Large intestine (tissue), 12 donors: ENCODE measurements around the gene NHLRC1. TPM values are rescaled to one million over a fixed set of nuclear protein-coding genes. Genes with fewer than 3 reads are reported as not detected.
A peak's percentile ranks its signal among the peaks of the same experiment; 100 is the strongest.

Experiments
- DNase-seq, 2 donors: peaks; one replicate each; pipeline versions ENCODE4 v3.0.0 to v3.0.0-alpha.2; 2013
- H3K27ac ChIP-seq: one replicate; pipeline ENCODE4 v1.5.1; 2013; ENCODE audit warnings: low read length
- H3K27me3 ChIP-seq: 2 replicates; pipeline ENCODE4 v1.6.1; 2013; ENCODE audit warnings: low read length; ENCODE audit not compliant: control insufficient read depth, insufficient read depth
- H3K36me3 ChIP-seq: 2 replicates; pipeline ENCODE4 v1.6.1; 2013; ENCODE audit warnings: low read length; ENCODE audit not compliant: control insufficient read depth, insufficient read depth
- H3K4me1 ChIP-seq: one replicate; pipeline ENCODE4 v1.6.1; 2013; ENCODE audit warnings: low read length; ENCODE audit not compliant: control insufficient read depth, insufficient read depth
- H3K4me3 ChIP-seq: one replicate; pipeline ENCODE4 v1.5.1; 2013; ENCODE audit warnings: low read length
- H3K9me3 ChIP-seq: one replicate; pipeline ENCODE4 v1.6.1; 2013; ENCODE audit warnings: mild to moderate bottlenecking, low read depth, low read length, moderate library complexity; ENCODE audit not compliant: control insufficient read depth
- WGBS: methylation state at CpG from one replicate; pipeline ENCODE4 v1.1.5; 2013; ENCODE audit warnings: low lambda C conversion rate; ENCODE audit not compliant: insufficient coverage; 5-methylcytosine and 5-hydroxymethylcytosine counted together
- long read RNA-seq, 11 donors: transcript quantifications; one replicate each; lab custom pipeline, GENCODE V29; 2026
- polyA plus RNA-seq: library from polyadenylated mRNA; unstranded; fragments of 120-200 nt; gene quantifications from one replicate; pipeline ENCODE4 v1.2.1, GENCODE V29; 2013

Gene NHLRC1
- polyA plus RNA-seq = 2.6 TPM
- long read RNA-seq, donor 1 = 0 reads
- long read RNA-seq, donor 2, transcript NHLRC1-201 (1 exons, 2,248 nt) = major isoform, 5 of 5 reads
- long read RNA-seq, donor 2, partial matches to known transcripts = 0 of 5 reads
- long read RNA-seq, donor 2, other reads (novel, unspliced or antisense) = 0 of 5 reads
- long read RNA-seq, donor 3, transcript NHLRC1-201 (1 exons, 2,248 nt) = major isoform, 5 of 5 reads
- long read RNA-seq, donor 3, partial matches to known transcripts = 0 of 5 reads
- long read RNA-seq, donor 3, other reads (novel, unspliced or antisense) = 0 of 5 reads
- long read RNA-seq, donor 4 = 0 reads
- long read RNA-seq, donor 5, partial matches to known transcripts = 0 of 4 reads
- long read RNA-seq, donor 5, other reads (novel, unspliced or antisense) = 0 of 4 reads
- long read RNA-seq, donor 6, partial matches to known transcripts = 0 of 3 reads
- long read RNA-seq, donor 6, other reads (novel, unspliced or antisense) = 0 of 3 reads
- long read RNA-seq, donor 7, partial matches to known transcripts = 0 of 3 reads
- long read RNA-seq, donor 7, other reads (novel, unspliced or antisense) = 0 of 3 reads
- long read RNA-seq, donor 8, partial matches to known transcripts = 0 of 4 reads
- long read RNA-seq, donor 8, other reads (novel, unspliced or antisense) = 0 of 4 reads
- long read RNA-seq, donor 9, transcript NHLRC1-201 (1 exons, 2,248 nt) = major isoform, 6 of 6 reads
- long read RNA-seq, donor 9, partial matches to known transcripts = 0 of 6 reads
- long read RNA-seq, donor 9, other reads (novel, unspliced or antisense) = 0 of 6 reads
- long read RNA-seq, donor 10, transcript NHLRC1-201 (1 exons, 2,248 nt) = major isoform, 5 of 5 reads
- long read RNA-seq, donor 10, partial matches to known transcripts = 0 of 5 reads
- long read RNA-seq, donor 10, other reads (novel, unspliced or antisense) = 0 of 5 reads
- long read RNA-seq, donor 11, partial matches to known transcripts = 0 of 2 reads
- long read RNA-seq, donor 11, other reads (novel, unspliced or antisense) = 0 of 2 reads

DNA sequence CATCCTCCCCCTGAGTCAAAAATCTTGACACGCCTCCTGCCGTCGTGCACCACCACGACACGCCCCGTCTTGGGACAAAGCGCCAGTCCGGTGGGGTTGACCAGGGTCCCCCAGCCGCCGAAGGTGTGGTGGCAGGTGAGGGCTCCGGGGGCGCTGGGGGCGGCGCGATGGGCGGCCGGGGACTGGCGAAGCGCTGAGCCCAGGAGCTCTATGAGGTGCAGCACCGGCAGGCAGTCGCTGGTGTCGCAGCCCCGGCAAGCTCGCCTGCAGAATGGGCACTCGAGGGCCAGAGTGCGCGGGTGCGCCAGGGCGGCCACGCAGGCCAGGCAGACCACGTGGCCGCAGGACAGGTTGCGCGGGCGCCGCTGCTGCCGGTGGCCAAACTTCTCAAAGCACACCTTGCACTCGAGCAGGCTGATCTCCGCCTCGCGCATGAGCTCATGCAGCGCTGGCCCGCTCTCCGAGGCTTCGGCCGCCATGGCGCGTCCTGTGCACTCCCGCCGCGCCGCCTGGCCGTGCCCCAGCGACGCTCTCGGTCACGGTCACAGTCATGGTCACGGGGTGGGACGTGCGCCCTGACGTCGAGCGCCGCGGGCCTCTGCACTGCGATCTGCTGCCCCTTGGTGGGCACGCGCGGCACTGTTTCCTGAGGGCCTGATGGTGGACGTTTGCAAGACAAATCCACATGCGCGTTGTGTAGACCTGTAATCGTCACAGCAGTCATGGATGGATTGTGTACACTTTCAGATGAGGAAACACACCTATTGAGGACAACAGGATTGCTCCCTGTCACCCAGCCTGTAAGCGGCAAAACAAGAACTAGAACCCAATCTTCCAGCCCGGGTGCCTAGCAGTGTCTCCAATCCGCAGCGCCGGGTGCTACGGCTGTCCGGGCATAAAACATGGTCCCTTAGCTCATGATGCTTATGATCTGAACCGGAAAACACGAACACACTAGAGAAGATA is at the start of gene NHLRC1:
Gene NHLRC1 (minus strand): TSS at position 550 of the 966 bp plus-strand sequence. CDS start 71 bp downstream, at position 479.
- Histone ChIP-seq H3K9me3 (peaks cover 6% of the 10 kb centered on the region), H3K27ac (no peak within 1 kb of the TSS), H3K36me3 (no peaks in the 10 kb centered on the region), H3K4me1 (peaks cover 22% of the 10 kb centered on the region), H3K27me3 (no peaks in the 10 kb centered on the region), H3K4me3 (peak within 1 kb of the TSS; percentile 45)
- peak; percentile 90 to 93 for DNase-seq
- no CpG with 5 or more reads among the region's 82 CpGs for WGBS

- DNase-seq = no peak
- Histone ChIP-seq H3K27ac (no peak overlapping the region), H3K27me3 (no peaks in the 10 kb centered on the region), H3K9me3 (no peaks in the 10 kb centered on the region), H3K4me1 (no peaks in the 10 kb centered on the region), H3K36me3 (peaks cover 21% of the 10 kb centered on the region), H3K4me3 (no peak overlapping the region)
- WGBS = 94% methylated on average over 5 of the region's 7 CpGs
Measured at GRCh38 chr6:18171871-18172270, 49.4 kb upstream of the NHLRC1 start.

GRCh38 chr6:18168264-18168663 is 45.8 kb upstream of the NHLRC1 start:
- 83% methylated on average over 1 of the region's 3 CpGs for WGBS
- Histone ChIP-seq H3K4me1 (no peaks in the 10 kb centered on the region), H3K36me3 (peaks cover 26% of the 10 kb centered on the region), H3K27ac (no peak overlapping the region), H3K9me3 (no peaks in the 10 kb centered on the region), H3K27me3 (no peaks in the 10 kb centered on the region), H3K4me3 (no peak overlapping the region)
- no peak for DNase-seq

- H3K27me3 ChIP-seq = no peaks in the 10 kb centered on the region
- no peak overlapping the region for H3K4me3 ChIP-seq
- peaks cover 33% of the 10 kb centered on the region for H3K36me3 ChIP-seq
- H3K27ac ChIP-seq = no peak overlapping the region
- no CpG with 5 or more reads among the region's 2 CpGs for WGBS
- no peaks in the 10 kb centered on the region for H3K9me3 ChIP-seq
- no peaks in the 10 kb centered on the region for H3K4me1 ChIP-seq
- DNase-seq = no peak
Measured at GRCh38 chr6:18166312-18167036, 44.0 kb upstream of the NHLRC1 start.

DNA sequence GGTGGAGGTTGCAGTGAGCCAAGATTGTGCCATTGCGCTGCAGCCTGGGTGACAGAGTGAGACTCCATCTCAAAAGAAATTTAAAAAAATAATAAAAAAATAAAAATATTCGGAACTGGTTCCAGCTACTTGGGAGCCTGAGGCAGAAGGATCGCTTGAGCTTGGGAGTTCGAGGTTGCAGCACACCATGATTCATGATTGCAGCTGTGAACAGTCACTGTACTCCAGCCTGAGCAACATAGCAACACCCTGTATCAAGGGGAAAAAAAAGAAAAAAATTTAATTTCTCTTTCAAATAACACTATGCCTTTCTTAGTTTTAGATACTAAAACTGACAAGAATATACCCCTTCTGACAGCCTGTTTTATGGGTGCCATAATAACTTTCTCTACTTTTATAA is 43.3 kb upstream of the NHLRC1 start:
- no peaks in the 10 kb centered on the region for H3K4me1 ChIP-seq
- no peak overlapping the region for H3K27ac ChIP-seq
- no peaks in the 10 kb centered on the region for H3K27me3 ChIP-seq
- H3K9me3 ChIP-seq = no peaks in the 10 kb centered on the region
- H3K36me3 ChIP-seq = peaks cover 39% of the 10 kb centered on the region
- WGBS = 100% methylated on average over 2 of the region's 4 CpGs
- no peak overlapping the region for H3K4me3 ChIP-seq
- no peak for DNase-seq

DNA sequence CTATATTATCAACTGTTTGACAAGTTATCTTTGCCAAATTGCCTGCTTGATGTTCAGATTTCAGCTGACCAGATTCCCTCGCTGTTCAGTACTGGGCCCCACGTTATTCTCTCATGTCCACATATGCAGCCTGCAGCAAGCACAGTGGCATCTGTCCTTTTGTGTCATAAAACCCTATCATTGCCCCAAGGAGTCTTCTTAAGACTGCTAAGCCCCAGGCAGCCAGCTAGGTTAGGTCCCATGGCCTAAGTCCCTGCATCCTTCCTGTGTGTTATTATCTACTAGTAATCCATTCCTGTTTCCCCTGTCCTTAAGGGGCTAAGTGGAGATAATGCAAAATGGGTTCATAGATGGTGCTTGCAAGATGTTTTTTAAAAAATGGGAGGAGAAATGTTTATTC is 39.9 kb upstream of the NHLRC1 start:
- Histone ChIP-seq H3K9me3 (no peaks in the 10 kb centered on the region), H3K27me3 (no peaks in the 10 kb centered on the region), H3K4me1 (no peaks in the 10 kb centered on the region), H3K36me3 (peaks cover 34% of the 10 kb centered on the region), H3K27ac (no peak overlapping the region), H3K4me3 (no peak overlapping the region)
- no CpG with 5 or more reads among the region's 2 CpGs for WGBS
- DNase-seq = no peak

DNA sequence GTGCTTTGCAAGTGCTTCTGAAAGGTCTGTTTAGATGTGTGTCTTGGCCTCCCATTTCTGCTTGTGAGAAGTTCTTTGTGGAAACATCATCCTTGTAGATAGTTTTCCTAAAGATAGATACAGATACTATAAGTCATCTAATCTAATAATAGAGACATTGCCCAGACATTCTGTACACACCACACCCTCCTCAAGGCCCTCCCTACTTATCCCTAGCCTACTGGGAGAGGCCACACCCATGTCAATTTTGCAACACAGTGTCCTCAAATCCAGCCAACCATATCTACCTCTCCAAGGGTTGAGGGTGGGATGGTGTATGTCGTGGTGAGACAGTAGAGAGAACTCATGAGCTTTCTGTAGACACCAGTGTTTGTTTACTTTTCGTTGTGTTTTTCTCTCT is 39.0 kb upstream of the NHLRC1 start:
- H3K36me3 ChIP-seq = peaks cover 31% of the 10 kb centered on the region
- no peaks in the 10 kb centered on the region for H3K27me3 ChIP-seq
- no peaks in the 10 kb centered on the region for H3K9me3 ChIP-seq
- H3K4me1 ChIP-seq = peaks cover under 1% of the 10 kb centered on the region
- H3K27ac ChIP-seq = no peak overlapping the region
- 100% methylated on average over 1 of the region's 2 CpGs for WGBS
- no peak overlapping the region for H3K4me3 ChIP-seq
- DNase-seq = no peak

- WGBS = no CpG with 5 or more reads among the region's 1 CpG
- H3K4me1 ChIP-seq = peaks cover 5% of the 10 kb centered on the region
Measured at GRCh38 chr6:18160911-18161310, 38.4 kb upstream of the NHLRC1 start.

DNA sequence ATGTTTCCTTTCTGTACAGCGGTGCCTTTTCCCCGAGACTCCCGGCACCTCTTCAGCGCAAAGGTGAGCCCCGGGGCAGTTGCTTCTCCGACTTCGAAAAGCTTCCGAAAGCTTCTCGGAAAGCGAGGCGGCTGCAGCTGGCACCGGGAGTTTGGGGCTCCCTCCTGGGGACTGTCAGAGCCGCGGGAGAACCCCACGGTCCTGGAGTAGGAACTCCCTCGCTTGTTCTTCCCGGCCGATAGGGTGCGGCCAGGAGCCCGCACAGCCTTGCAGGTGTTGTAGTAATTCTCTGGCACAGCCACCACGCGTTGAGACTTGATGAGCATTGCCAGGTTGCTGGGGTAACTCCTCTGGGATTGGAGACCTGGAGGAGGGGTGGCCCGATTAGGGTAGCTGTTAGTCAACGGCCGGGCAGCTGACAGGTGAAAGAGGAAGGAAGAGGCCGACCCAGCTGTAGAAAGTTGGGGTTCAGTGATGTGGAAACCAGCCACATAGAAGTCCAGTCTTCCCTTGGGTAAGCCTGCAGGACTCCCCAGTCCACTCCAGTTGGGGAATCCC is 33.5 kb upstream of the NHLRC1 start:
- Histone ChIP-seq H3K4me1 (peaks cover 13% of the 10 kb centered on the region), H3K4me3 (peak overlapping the region; percentile 93), H3K27me3 (no peaks in the 10 kb centered on the region), H3K36me3 (peaks cover 8% of the 10 kb centered on the region), H3K9me3 (no peaks in the 10 kb centered on the region), H3K27ac (peak overlapping the region; percentile 89)
- peak; percentile 76 to 88 for DNase-seq
- no CpG with 5 or more reads among the region's 26 CpGs for WGBS

More at GRCh38 chr6:18160911-18161310, 38.4 kb upstream of the NHLRC1 start:
- no peak for DNase-seq
- H3K4me3 ChIP-seq = no peak overlapping the region
- H3K27me3 ChIP-seq = no peaks in the 10 kb centered on the region
- H3K9me3 ChIP-seq = no peaks in the 10 kb centered on the region
- no peak overlapping the region for H3K27ac ChIP-seq
- peaks cover 28% of the 10 kb centered on the region for H3K36me3 ChIP-seq
